ENCODE data around the gene WFIKKN1. TPM values are rescaled to one million over a fixed set of nuclear protein-coding genes. Genes with fewer than 3 reads are reported as not detected.

The WFIKKN1 gene
- total RNA-seq, 1 donor from 2014 or later, result 0.89 TPM

- H3K27me3 ChIP-seq (ENCODE audit: insufficient read depth, low read length), result no peaks in the 10 kb centered on the region
- peaks cover 52% of the 10 kb centered on the region for H4K20me1 ChIP-seq (ENCODE audit: insufficient read depth, low read length)
- no peaks in the 10 kb centered on the region for H3K9me3 Mint-ChIP-seq (ENCODE audit: unreplicated experiment)
- peaks cover 33% of the 10 kb centered on the region for H3K4me1 ChIP-seq (ENCODE audit: insufficient read depth, low read length)
- peaks cover 12% of the 10 kb centered on the region for H3K4me1 Mint-ChIP-seq (ENCODE audit: low read depth, unreplicated experiment)
- TF ChIP-seq CTCF (IDR thresholded peaks at IDR 0.05; ENCODE audit: insufficient read depth, low read depth, low read length) (no peak), EZH2 (IDR thresholded peaks at IDR 0.05; ENCODE audit: insufficient read depth, low read length) (no peak)
- H3K27ac ChIP-seq (ENCODE audit: low read depth, low read length), result no peak overlapping the region
- no peak overlapping the region for H3K4me2 ChIP-seq (ENCODE audit: low read length)
- H2AFZ ChIP-seq (ENCODE audit: low read depth, low read length), result no peak overlapping the region
- no peak overlapping the region for H3K9ac ChIP-seq (ENCODE audit: low read length)
- H3K4me3 Mint-ChIP-seq (ENCODE audit: unreplicated experiment), result no peak overlapping the region
- no peaks in the 10 kb centered on the region for H3K27me3 Mint-ChIP-seq (ENCODE audit: low read depth, unreplicated experiment)
- H3K79me2 ChIP-seq (ENCODE audit: insufficient read depth, low read length), result peaks cover 31% of the 10 kb centered on the region
- DNase-seq (ENCODE audit: low read depth), result no peak
- no peak overlapping the region for H3K4me3 ChIP-seq (ENCODE audit: insufficient read depth, low read depth, low read length)
- FAIRE-seq, result no peak
- H3K36me3 ChIP-seq (ENCODE audit: insufficient read depth, low read length), result peaks cover 3% of the 10 kb centered on the region
- no peaks in the 10 kb centered on the region for H3K9me3 ChIP-seq (ENCODE audit: insufficient read depth, low read depth, low read length)
- no peak overlapping the region for H3K27ac Mint-ChIP-seq (ENCODE audit: unreplicated experiment)
- peaks cover 9% of the 10 kb centered on the region for H3K36me3 Mint-ChIP-seq (ENCODE audit: low read depth, unreplicated experiment)
Observed at GRCh38 chr16:678209-678857, 47.5 kb downstream of the WFIKKN1 start.

GRCh38 chr16:678858-679813, 48.4 kb downstream of the WFIKKN1 start:
- FAIRE-seq (no peak), DNase-seq (ENCODE audit: low read depth) (peak; percentile 21)
- H4K20me1 ChIP-seq (ENCODE audit: insufficient read depth, low read length), result peaks cover 47% of the 10 kb centered on the region
- H3K4me3 Mint-ChIP-seq (ENCODE audit: unreplicated experiment), result peak overlapping the region; percentile 80
- H3K79me2 ChIP-seq (ENCODE audit: insufficient read depth, low read length), result peaks cover 37% of the 10 kb centered on the region
- H3K27me3 Mint-ChIP-seq (ENCODE audit: low read depth, unreplicated experiment), result no peaks in the 10 kb centered on the region
- no peaks in the 10 kb centered on the region for H3K27me3 ChIP-seq (ENCODE audit: insufficient read depth, low read length)
- H3K4me1 ChIP-seq (ENCODE audit: insufficient read depth, low read length), result peaks cover 37% of the 10 kb centered on the region
- peaks cover 9% of the 10 kb centered on the region for H3K36me3 Mint-ChIP-seq (ENCODE audit: low read depth, unreplicated experiment)
- no peak for TF ChIP-seq EZH2 (IDR thresholded peaks at IDR 0.05; ENCODE audit: insufficient read depth, low read length)
- no peak for TF ChIP-seq CTCF (IDR thresholded peaks at IDR 0.05; ENCODE audit: insufficient read depth, low read depth, low read length)
- no peaks in the 10 kb centered on the region for H3K9me3 Mint-ChIP-seq (ENCODE audit: unreplicated experiment)
- no peak overlapping the region for H3K27ac Mint-ChIP-seq (ENCODE audit: unreplicated experiment)
- H3K9me3 ChIP-seq (ENCODE audit: insufficient read depth, low read depth, low read length), result no peaks in the 10 kb centered on the region
- H3K27ac ChIP-seq (ENCODE audit: low read depth, low read length), result no peak overlapping the region
- H3K4me2 ChIP-seq (ENCODE audit: low read length), result peak overlapping the region; percentile 88
- H3K4me1 Mint-ChIP-seq (ENCODE audit: low read depth, unreplicated experiment), result peaks cover 12% of the 10 kb centered on the region
- peak overlapping the region; percentile 50 for H3K4me3 ChIP-seq (ENCODE audit: insufficient read depth, low read depth, low read length)
- H3K9ac ChIP-seq (ENCODE audit: low read length), result peak overlapping the region; percentile 48
- peak overlapping the region; percentile 83 for H2AFZ ChIP-seq (ENCODE audit: low read depth, low read length)
- H3K36me3 ChIP-seq (ENCODE audit: insufficient read depth, low read length), result peaks cover 3% of the 10 kb centered on the region
